Measurements from ENCODE around the gene FILIP1L. TPM values are rescaled to one million over a fixed set of nuclear protein-coding genes. Genes with fewer than 3 reads are reported as not detected.

The FILIP1L gene
- total RNA-seq, 1 donor from 2014 or later: 19.1 TPM

DNA sequence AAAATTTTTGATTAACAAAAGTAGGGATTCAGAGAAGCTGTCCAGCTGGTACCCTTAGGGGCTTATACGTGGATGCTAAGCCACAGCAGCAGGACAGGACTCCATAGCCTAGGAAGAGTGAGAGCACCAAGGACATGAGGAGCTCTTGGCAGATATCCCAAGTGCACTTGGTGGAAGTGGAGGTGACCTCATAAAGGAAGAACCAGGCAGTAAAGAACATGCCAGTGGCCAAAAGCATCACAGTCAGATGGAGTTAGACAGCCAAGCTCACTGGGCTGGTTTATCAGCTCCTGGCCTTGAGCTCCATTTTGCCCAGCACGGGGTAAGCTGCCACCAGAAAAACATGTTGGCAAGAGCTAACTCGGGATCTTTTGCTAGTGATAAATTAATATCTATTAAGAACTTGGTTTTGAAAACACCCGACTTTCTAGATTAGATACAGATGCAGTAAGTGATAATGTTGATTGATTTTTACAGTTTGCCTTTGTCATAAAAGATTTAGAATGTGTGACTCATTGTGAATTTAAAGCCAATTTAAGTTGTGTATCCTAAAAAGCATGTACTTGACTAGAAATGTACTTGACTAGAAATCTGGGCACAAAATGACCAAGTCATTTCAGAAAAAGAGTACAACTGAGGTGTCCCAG lies 188.6 kb downstream of the FILIP1L start:
- no peak overlapping the region for H3K4me3 Mint-ChIP-seq (ENCODE audit: unreplicated experiment)
- no peak for TF ChIP-seq CTCF (IDR thresholded peaks at IDR 0.05; ENCODE audit: unreplicated experiment)
- H3K9me3 Mint-ChIP-seq (ENCODE audit: unreplicated experiment): no peaks in the 10 kb centered on the region
- no peaks in the 10 kb centered on the region for H3K36me3 Mint-ChIP-seq (ENCODE audit: low read depth, unreplicated experiment)
- peaks cover 2% of the 10 kb centered on the region for H3K27me3 Mint-ChIP-seq (ENCODE audit: unreplicated experiment)
- peaks cover 10% of the 10 kb centered on the region for H3K4me1 Mint-ChIP-seq (ENCODE audit: unreplicated experiment)
- no peak overlapping the region for H3K27ac Mint-ChIP-seq (ENCODE audit: unreplicated experiment)
- DNase-seq (ENCODE audit: low spot score): no peak

GRCh38 chr3:99923873-99924272 lies 190.4 kb downstream of the FILIP1L start:
- H3K27me3 Mint-ChIP-seq (ENCODE audit: unreplicated experiment): peaks cover 2% of the 10 kb centered on the region
- DNase-seq (ENCODE audit: low spot score): no peak
- H3K9me3 Mint-ChIP-seq (ENCODE audit: unreplicated experiment): no peaks in the 10 kb centered on the region
- H3K27ac Mint-ChIP-seq (ENCODE audit: unreplicated experiment): no peak overlapping the region
- no peak for TF ChIP-seq CTCF (IDR thresholded peaks at IDR 0.05; ENCODE audit: unreplicated experiment)
- H3K4me1 Mint-ChIP-seq (ENCODE audit: unreplicated experiment): peaks cover 18% of the 10 kb centered on the region
- H3K36me3 Mint-ChIP-seq (ENCODE audit: low read depth, unreplicated experiment): no peaks in the 10 kb centered on the region
- no peak overlapping the region for H3K4me3 Mint-ChIP-seq (ENCODE audit: unreplicated experiment)

DNA sequence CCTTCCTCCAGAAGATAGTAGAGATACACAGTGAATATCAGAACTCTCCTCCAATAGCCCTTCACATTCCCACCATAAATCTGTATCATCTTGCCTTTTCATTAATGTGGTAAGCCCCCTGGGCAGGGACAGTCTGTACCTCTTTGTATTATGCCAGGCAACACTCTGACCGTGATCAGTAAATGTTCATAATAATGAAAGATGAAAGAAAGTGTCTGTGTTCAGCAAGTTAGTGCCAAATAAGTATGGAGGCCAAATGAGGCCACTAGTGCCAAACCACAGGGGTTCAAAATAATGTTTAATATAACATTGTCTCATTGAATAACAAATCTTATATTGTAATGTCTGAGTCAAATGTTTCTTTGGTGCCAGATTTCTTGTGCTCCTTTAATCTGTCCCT lies 192.3 kb downstream of the FILIP1L start:
- no peaks in the 10 kb centered on the region for H3K9me3 Mint-ChIP-seq (ENCODE audit: unreplicated experiment)
- H3K27ac Mint-ChIP-seq (ENCODE audit: unreplicated experiment): no peak overlapping the region
- no peaks in the 10 kb centered on the region for H3K36me3 Mint-ChIP-seq (ENCODE audit: low read depth, unreplicated experiment)
- H3K4me1 Mint-ChIP-seq (ENCODE audit: unreplicated experiment): peaks cover 15% of the 10 kb centered on the region
- H3K27me3 Mint-ChIP-seq (ENCODE audit: unreplicated experiment): no peaks in the 10 kb centered on the region
- TF ChIP-seq CTCF (IDR thresholded peaks at IDR 0.05; ENCODE audit: unreplicated experiment): no peak
- no peak for DNase-seq (ENCODE audit: low spot score)
- H3K4me3 Mint-ChIP-seq (ENCODE audit: unreplicated experiment): no peak overlapping the region

DNA sequence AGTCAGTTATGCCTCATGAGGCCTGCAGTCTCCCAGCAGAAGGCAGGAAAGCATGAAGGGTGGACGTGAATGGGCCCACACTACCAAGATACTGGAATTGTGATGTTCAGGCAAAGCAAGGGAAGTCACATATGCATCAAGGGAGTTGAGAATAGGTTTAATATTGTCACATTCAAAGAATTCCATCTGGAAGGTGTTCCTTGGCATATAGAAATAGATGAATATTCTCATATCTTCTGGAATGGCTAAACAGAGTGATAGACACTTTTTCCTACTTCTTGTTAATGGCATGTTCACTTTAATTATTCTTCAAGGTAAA lies 193.0 kb downstream of the FILIP1L start:
- Mint-ChIP-seq H3K4me3 (ENCODE audit: unreplicated experiment) (no peak overlapping the region), H3K27me3 (ENCODE audit: unreplicated experiment) (no peaks in the 10 kb centered on the region), H3K4me1 (ENCODE audit: unreplicated experiment) (peaks cover 15% of the 10 kb centered on the region), H3K27ac (ENCODE audit: unreplicated experiment) (peak overlapping the region; percentile 91), H3K9me3 (ENCODE audit: unreplicated experiment) (no peaks in the 10 kb centered on the region), H3K36me3 (ENCODE audit: low read depth, unreplicated experiment) (no peaks in the 10 kb centered on the region)
- TF ChIP-seq CTCF (IDR thresholded peaks at IDR 0.05; ENCODE audit: unreplicated experiment): no peak
- DNase-seq (ENCODE audit: low spot score): no peak

DNA sequence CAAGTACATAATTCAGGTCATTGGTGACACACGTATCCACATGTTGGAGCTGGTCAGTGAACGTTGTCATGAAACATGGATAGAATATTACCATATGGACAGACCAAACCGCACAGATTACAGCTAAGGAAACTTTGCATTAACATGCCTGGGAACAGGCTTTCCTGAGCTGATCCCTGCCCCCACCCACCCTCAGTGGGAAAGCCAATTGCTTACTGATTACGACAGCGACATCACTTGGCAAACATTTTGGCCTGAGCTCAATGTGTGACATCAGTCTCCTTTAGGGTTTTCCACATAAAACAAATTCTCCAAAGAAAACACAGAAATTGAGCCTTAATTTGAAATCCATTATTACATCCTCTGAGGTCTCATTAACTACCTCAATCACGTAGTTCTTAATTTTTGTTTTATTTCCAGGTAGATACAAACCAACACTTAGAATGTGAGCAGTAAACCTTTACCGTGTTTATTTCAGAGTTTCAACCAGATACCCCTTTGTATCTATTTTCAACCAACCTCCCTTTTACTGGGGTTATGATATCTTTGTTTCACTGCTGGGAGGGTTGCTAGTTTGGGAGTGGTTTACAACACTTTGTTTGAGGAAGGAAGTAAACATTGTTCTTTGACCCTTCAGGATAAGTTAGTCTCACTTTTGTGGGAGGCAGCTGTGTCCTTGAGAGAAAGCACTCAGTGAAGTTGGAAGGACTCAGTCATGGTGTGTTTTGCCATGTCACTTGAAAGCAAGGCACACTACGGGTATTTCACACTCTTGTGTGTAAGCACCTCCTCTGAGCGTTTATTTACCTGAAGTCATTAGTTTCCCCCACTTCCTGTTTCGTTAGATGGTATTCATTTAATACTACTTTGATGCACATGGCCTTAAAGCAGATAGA lies 193.6 kb downstream of the FILIP1L start:
- Mint-ChIP-seq H3K27me3 (ENCODE audit: unreplicated experiment) (no peaks in the 10 kb centered on the region), H3K9me3 (ENCODE audit: unreplicated experiment) (no peaks in the 10 kb centered on the region), H3K36me3 (ENCODE audit: low read depth, unreplicated experiment) (no peaks in the 10 kb centered on the region), H3K4me3 (ENCODE audit: unreplicated experiment) (no peak overlapping the region), H3K4me1 (ENCODE audit: unreplicated experiment) (peaks cover 15% of the 10 kb centered on the region), H3K27ac (ENCODE audit: unreplicated experiment) (peak overlapping the region; percentile 91)
- no peak for DNase-seq (ENCODE audit: low spot score)
- no peak for TF ChIP-seq CTCF (IDR thresholded peaks at IDR 0.05; ENCODE audit: unreplicated experiment)

All from endothelial cell (in vitro differentiated cells).